GM12865 (cell line): Measurements from ENCODE around the gene LCNL1.

Experiments
- DNase-seq: peaks from one replicate; pipeline ENCODE4 v3.0.0; 2010; ENCODE audit warnings: low read depth
- H3K4me3 ChIP-seq: 2 replicates; pipeline ENCODE4 v1.5.1; 2011; ENCODE audit warnings: mild to moderate bottlenecking, low read depth, low read length, control low read depth
- TF ChIP-seq, protein P1 (sequence below): IDR thresholded peaks from 2 replicates; pipeline ENCODE4 v1.5.1; 2011; ENCODE audit warnings: low read length, control low read depth, low read depth, inconsistent platforms; ENCODE audit not compliant: insufficient read depth; ENCODE audit errors: missing control alignments

Gene LCNL1

DNA sequence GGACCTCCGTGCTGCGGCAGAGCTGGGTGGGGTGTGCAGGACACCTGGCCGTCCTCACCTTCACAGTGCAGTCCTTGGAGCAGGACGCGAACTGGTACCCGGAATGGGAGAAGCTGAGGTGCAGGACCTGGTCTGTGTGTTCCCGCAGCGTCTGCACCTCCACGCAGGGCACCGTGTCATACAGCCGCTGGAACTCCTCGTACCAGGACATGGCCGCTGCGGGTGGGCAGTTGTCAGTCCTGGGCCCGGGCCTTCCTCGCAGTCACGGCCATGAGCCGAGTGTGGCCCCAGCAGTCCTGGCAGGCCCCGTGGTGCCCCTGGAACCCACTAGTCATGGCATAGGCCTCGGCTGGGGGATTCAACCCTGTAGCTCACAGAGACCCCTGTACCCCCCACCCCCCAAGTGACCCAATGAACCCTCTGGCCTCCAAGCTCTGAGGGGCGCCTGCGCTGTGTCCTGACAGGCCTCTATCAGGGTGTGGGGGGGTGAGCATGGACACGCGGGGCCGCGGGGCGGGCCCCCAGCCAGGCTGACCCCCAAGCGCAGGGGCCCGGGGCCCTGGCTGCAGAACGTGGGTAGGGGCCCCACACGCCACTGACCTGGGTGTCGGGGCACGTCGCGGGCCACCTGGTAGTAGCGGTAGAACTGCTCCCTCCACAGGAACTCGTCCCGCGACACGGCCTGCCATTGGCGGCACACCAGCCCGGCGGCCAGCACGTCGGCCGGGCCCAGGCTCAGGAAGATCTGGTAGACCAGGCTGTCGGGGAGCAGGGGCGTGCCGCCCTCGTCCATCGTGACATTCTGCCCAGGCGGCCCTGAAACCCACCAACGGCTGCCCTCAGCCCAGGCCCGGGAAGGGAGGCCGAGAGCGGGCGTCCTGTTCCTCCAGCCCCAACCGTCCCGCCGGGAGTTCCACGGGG is 39.2 kb upstream of the LCNL1 start:
- TF ChIP-seq, protein P1, sequence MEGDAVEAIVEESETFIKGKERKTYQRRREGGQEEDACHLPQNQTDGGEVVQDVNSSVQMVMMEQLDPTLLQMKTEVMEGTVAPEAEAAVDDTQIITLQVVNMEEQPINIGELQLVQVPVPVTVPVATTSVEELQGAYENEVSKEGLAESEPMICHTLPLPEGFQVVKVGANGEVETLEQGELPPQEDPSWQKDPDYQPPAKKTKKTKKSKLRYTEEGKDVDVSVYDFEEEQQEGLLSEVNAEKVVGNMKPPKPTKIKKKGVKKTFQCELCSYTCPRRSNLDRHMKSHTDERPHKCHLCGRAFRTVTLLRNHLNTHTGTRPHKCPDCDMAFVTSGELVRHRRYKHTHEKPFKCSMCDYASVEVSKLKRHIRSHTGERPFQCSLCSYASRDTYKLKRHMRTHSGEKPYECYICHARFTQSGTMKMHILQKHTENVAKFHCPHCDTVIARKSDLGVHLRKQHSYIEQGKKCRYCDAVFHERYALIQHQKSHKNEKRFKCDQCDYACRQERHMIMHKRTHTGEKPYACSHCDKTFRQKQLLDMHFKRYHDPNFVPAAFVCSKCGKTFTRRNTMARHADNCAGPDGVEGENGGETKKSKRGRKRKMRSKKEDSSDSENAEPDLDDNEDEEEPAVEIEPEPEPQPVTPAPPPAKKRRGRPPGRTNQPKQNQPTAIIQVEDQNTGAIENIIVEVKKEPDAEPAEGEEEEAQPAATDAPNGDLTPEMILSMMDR = no peak
- peak overlapping the region; percentile 94 for H3K4me3 ChIP-seq
- peak; percentile 63 for DNase-seq

DNA sequence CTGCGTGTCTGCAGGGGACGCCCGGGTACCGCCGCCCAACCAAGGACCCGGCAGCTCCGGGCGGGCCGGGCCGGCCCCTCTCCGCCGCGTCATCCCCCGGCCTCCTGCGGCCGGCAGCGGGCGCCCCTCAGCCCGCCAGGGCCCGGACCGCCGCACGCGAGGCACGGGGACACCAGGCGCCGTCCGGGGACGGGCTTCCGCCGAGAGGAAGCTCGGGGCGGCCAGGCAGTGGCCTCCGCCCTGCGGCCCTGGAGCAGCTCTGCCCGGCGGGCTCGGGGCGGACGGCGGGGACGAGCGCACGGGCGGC is 38.6 kb upstream of the LCNL1 start:
- DNase-seq = no peak
- H3K4me3 ChIP-seq = peak overlapping the region; percentile 94
- TF ChIP-seq, protein P1 = peak; percentile 19

DNA sequence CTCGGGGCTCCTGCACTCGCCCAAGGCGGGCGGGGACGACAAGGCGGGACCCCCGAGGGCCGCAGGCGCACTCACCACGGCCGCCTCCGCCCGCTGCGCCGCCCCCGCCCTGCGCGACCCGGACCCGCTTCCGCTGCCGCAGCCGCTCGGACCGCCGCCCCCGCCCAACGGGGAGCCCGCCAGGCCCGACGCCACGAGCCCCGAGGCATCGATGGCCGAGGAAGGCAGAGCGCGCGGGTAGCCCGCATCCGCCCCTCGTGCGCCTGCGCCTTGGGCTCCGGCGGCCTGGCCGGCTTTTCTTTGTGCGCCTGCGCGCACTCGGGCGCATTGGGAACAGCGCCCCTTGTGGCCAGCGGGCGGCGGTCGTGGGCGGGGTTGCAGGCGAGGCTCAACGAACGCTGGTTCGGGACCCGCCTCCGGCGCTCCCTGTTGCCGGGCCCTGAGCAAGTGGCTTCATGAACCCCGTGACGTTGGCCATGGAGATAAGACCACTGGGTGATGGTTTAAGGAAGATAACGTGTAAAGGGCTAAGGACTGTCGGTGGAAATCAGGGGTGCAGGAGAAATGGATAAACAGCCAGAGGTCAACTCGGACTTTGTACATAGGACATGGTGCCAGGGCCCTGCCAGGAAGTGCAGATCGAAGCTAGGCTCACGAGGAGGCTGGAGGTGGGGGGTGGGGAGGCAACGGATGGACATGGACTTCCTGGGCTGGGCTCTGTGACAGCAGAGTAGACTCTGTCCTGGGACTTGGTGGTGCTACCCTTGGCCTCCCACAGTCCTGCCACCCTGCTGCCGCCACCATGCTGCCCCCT is 38.1 kb upstream of the LCNL1 start, which contains the start of the genes C8G and FBXW5:
TSS of gene C8G (plus strand) at position 725 of the 814 bp plus-strand sequence. CDS start at position 803, 78 bp downstream.
TSS of gene FBXW5 (minus strand) at position 220 of the 814 bp plus-strand sequence. CDS start 655 bp downstream, outside the sequence.
- DNase-seq = peak; percentile 97
- H3K4me3 ChIP-seq = peak within 1 kb of the TSS; percentile 94
- TF ChIP-seq, protein P1 = peak; percentile 91

DNA sequence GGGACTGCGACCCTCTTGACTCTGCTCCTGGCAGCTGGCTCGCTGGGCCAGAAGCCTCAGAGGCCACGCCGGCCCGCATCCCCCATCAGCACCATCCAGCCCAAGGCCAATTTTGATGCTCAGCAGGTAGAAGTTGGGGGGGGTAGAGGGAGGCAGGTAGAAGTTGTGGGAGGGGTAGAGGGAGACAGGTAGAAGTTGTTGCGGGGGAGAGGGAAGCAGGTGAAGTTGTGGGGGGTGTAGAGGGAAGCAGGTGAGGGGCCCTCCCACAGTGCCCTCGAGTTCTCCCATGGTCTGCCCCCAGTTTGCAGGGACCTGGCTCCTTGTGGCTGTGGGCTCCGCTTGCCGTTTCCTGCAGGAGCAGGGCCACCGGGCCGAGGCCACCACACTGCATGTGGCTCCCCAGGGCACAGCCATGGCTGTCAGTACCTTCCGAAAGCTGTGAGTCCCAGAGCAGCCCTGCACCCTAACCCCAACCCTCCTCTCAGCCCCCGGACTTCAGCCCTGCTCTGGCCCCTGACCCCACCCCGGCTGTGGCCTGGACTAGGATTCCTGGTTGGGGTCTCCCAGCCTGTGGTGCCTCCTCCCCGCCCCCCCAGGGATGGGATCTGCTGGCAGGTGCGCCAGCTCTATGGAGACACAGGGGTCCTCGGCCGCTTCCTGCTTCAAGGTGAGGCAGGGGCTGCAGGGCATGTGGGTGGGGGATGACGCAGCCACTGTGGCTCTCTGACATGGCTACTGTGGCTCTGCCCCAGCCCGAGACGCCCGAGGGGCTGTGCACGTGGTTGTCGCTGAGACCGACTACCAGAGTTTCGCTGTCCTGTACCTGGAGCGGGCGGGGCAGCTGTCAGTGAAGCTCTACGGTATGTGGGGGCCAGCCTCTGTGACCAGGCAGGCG is 37.2 kb upstream of the LCNL1 start:
- DNase-seq = no peak
- H3K4me3 ChIP-seq = no peak overlapping the region

DNA sequence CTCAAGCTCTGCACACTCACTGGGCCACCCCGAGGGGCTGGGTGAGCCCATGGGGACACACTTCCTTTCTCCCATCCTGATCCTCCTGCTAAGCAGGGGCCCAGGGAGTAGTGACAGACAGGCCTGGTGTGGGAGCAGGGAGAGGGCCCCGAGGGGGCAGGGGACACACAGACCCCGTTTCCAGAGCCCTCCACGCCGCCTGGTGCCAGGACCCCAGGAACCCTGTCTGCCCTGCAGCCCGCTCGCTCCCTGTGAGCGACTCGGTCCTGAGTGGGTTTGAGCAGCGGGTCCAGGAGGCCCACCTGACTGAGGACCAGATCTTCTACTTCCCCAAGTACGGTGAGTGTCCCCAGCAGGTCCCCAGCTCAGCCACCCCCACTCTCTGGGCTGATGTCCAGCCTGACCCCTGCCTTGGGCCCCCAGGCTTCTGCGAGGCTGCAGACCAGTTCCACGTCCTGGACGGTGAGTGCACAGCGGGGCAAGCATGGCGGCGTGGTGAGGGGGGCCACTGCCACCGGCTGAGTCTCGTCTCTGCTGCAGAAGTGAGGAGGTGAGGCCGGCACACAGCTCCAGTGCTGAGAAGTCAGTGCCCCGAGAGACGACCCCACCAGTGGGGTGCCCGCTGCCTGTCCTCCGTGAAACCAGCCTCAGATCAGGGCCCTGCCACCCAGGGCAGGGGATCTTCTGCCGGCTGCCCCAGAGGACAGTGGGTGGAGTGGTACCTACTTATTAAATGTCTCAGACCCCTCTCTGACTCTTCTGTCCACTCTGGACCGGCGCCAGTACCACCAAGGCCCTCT is 36.4 kb upstream of the LCNL1 start:
- DNase-seq = no peak
- H3K4me3 ChIP-seq = no peak overlapping the region
- TF ChIP-seq, protein P1 = no peak

More for the DNA sequence above, 37.2 kb upstream of the LCNL1 start:
- TF ChIP-seq, protein P1 = no peak
